NOMO-1 treated with dmso at 0.1 percent for 144 hours (cell line): Measurements from ENCODE around the gene PTPN13.

Experiments
- DNase-seq: peaks from one replicate; lab custom pipeline; 2025; ENCODE audit not compliant: unreplicated experiment; lab: John Stamatoyannopoulos, UW

The PTPN13 gene

GRCh38 chr4:86592553-86593249, 1.4 kb upstream of the PTPN13 start:
- DNase-seq, result no peak

GRCh38 chr4:86594559-86595425, 677 bp downstream of the PTPN13 start:
- DNase-seq, result peak; percentile 74

GRCh38 chr4:86595426-86595805, 1.3 kb downstream of the PTPN13 start:
- DNase-seq, result no peak

- DNase-seq, result no peak
These were observed 2.7 kb downstream of the PTPN13 start for GRCh38 chr4:86596807-86597206.

- DNase-seq, result no peak
These were observed 6.0 kb downstream of the PTPN13 start for GRCh38 chr4:86600007-86600653.

- DNase-seq, result no peak
These were observed 9.3 kb downstream of the PTPN13 start for GRCh38 chr4:86603311-86603885.

- no peak for DNase-seq
These were observed 12.7 kb downstream of the PTPN13 start for GRCh38 chr4:86606809-86607208.

GRCh38 chr4:86608757-86609375, 14.8 kb downstream of the PTPN13 start:
- no peak for DNase-seq

- no peak for DNase-seq
These were observed 17.6 kb downstream of the PTPN13 start for GRCh38 chr4:86611757-86612156.

GRCh38 chr4:86613734-86614133, 19.6 kb downstream of the PTPN13 start:
- no peak for DNase-seq

GRCh38 chr4:86614865-86615264, 20.8 kb downstream of the PTPN13 start:
- no peak for DNase-seq

- no peak for DNase-seq
These were observed 21.4 kb downstream of the PTPN13 start for GRCh38 chr4:86615501-86615900.

GRCh38 chr4:86619656-86620055, 25.5 kb downstream of the PTPN13 start:
- DNase-seq, result no peak

GRCh38 chr4:86621435-86621834, 27.3 kb downstream of the PTPN13 start:
- no peak for DNase-seq

GRCh38 chr4:86626066-86626465, 32.0 kb downstream of the PTPN13 start:
- DNase-seq, result no peak

- no peak for DNase-seq
These were observed 33.5 kb downstream of the PTPN13 start for GRCh38 chr4:86627462-86628135.

GRCh38 chr4:86630629-86631028, 36.5 kb downstream of the PTPN13 start:
- DNase-seq, result no peak

GRCh38 chr4:86631166-86631565, 37.1 kb downstream of the PTPN13 start:
- DNase-seq, result no peak

GRCh38 chr4:86633854-86634253, 39.7 kb downstream of the PTPN13 start:
- no peak for DNase-seq

- DNase-seq, result no peak
These were observed 46.4 kb downstream of the PTPN13 start for GRCh38 chr4:86640469-86640868.
